ENCODE data around the gene MRC1.
"Not testable (repeated sequence)": the region's sequence is repeated elsewhere in the genome, so short reads cannot be mapped to it uniquely, and the experiment has no call there.

MRC1 gene

GRCh38 chr10:17951868-17952371 is 142.8 kb downstream of the MRC1 start, which contains the start of gene SLC39A12:
Gene SLC39A12 (plus strand): TSS chr10:17951918. CDS start chr10:17953277, 1,359 bp downstream.
- Histone ChIP-seq H3K27ac (ENCODE audit: low read depth, low read length) (no peak within 1 kb of the TSS), H3K4me3 (ENCODE audit: low read depth in 1 of 2, low read length in 2 of 2) (no peak within 1 kb of the TSS), H3K9ac (ENCODE audit: low read depth in 1 of 2, low read length in 2 of 2) (no peak within 1 kb of the TSS), H3K9me3 (ENCODE audit: control insufficient read depth in 1 of 2, low read length in 2 of 2) (no peaks in the 10 kb centered on the region), H3K27me3 (ENCODE audit: control insufficient read depth in 1 of 2, insufficient read depth in 2 of 2, low read length in 2 of 2) (no peaks in the 10 kb centered on the region), H3K4me1 (ENCODE audit: control insufficient read depth in 1 of 2, insufficient read depth in 2 of 2, low read length in 2 of 2) (no peaks in the 10 kb centered on the region), H3K36me3 (ENCODE audit: control insufficient read depth in 1 of 2, insufficient read depth in 2 of 2, low read length in 2 of 2) (no peaks in the 10 kb centered on the region)

DNA sequence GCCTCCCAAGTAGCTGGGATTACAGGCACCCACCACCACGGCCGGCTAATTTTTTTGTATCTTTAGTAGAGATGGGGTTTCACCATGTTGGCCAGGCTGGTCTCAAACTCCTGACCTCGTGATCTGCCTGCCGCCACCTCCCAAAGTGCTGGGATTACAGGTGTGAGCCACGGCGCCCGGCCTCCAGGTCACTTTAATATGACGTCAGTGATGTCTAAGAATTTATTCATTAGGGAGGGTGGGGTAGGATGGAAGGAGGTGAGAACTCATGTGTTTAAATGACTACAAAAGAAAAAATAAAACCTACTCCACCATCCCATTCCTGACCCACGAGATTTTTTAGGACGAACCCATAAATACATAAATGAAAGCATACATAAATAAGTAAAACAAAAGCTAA is 145.2 kb downstream of the MRC1 start:
- not testable (repeated sequence) for H3K4me1 ChIP-seq (ENCODE audit: control insufficient read depth in 1 of 2, insufficient read depth in 2 of 2, low read length in 2 of 2); H3K27me3 ChIP-seq (ENCODE audit: control insufficient read depth in 1 of 2, insufficient read depth in 2 of 2, low read length in 2 of 2); H3K9ac ChIP-seq (ENCODE audit: low read depth in 1 of 2, low read length in 2 of 2); H3K36me3 ChIP-seq (ENCODE audit: control insufficient read depth in 1 of 2, insufficient read depth in 2 of 2, low read length in 2 of 2); H3K9me3 ChIP-seq (ENCODE audit: control insufficient read depth in 1 of 2, low read length in 2 of 2); H3K27ac ChIP-seq (ENCODE audit: low read depth, low read length); H3K4me3 ChIP-seq (ENCODE audit: low read depth in 1 of 2, low read length in 2 of 2)

- H3K36me3 ChIP-seq (ENCODE audit: control insufficient read depth in 1 of 2, insufficient read depth in 2 of 2, low read length in 2 of 2) = no peaks in the 10 kb centered on the region
- H3K9me3 ChIP-seq (ENCODE audit: control insufficient read depth in 1 of 2, low read length in 2 of 2) = no peaks in the 10 kb centered on the region
- H3K4me3 ChIP-seq (ENCODE audit: low read depth in 1 of 2, low read length in 2 of 2) = no peak overlapping the region
- no peak overlapping the region for H3K27ac ChIP-seq (ENCODE audit: low read depth, low read length)
- no peaks in the 10 kb centered on the region for H3K27me3 ChIP-seq (ENCODE audit: control insufficient read depth in 1 of 2, insufficient read depth in 2 of 2, low read length in 2 of 2)
- H3K4me1 ChIP-seq (ENCODE audit: control insufficient read depth in 1 of 2, insufficient read depth in 2 of 2, low read length in 2 of 2) = no peaks in the 10 kb centered on the region
- H3K9ac ChIP-seq (ENCODE audit: low read depth in 1 of 2, low read length in 2 of 2) = no peak overlapping the region
Measured at GRCh38 chr10:17954861-17955260, 145.7 kb downstream of the MRC1 start.

DNA sequence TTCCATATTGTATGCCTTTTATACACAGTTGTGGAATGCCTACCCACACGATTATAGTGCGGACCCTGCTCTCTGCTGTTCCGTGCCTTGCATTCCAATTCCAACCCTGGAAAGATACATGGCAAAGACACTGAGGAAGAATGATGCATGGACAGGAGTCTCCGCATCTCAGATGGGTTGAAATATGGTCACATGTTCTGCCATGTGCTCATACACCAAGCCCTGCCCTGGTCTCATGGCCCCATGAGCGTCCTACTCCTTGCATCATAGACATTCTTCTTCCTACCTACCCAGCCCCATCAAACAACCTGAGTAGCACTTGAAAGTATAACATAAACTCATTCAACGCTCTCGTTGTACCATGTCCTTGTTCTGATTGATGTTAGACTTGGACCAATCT is 148.9 kb downstream of the MRC1 start:
- Histone ChIP-seq H3K9ac (ENCODE audit: low read depth in 1 of 2, low read length in 2 of 2) (no peak overlapping the region), H3K27me3 (ENCODE audit: control insufficient read depth in 1 of 2, insufficient read depth in 2 of 2, low read length in 2 of 2) (no peaks in the 10 kb centered on the region), H3K4me1 (ENCODE audit: control insufficient read depth in 1 of 2, insufficient read depth in 2 of 2, low read length in 2 of 2) (no peaks in the 10 kb centered on the region), H3K4me3 (ENCODE audit: low read depth in 1 of 2, low read length in 2 of 2) (no peak overlapping the region), H3K27ac (ENCODE audit: low read depth, low read length) (no peak overlapping the region), H3K9me3 (ENCODE audit: control insufficient read depth in 1 of 2, low read length in 2 of 2) (no peaks in the 10 kb centered on the region), H3K36me3 (ENCODE audit: control insufficient read depth in 1 of 2, insufficient read depth in 2 of 2, low read length in 2 of 2) (no peaks in the 10 kb centered on the region)

DNA sequence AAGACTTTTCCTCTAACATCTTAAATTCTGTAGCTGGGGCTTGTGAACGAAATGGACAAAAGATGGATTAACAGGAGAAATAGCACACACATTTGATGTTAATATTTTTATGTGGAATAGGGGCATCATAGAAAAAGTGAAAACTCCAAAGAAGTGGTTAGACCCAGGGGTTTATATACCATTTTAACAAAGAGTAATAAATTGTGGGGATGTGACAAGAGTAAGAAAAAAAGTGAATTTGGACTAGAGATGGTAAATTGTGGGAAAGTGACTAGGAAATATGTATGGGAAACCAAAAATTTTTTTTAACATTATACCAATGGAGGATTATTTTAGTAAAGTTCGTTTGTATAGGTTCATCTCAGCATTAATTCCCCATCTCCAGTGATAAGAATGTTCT is 150.7 kb downstream of the MRC1 start:
- Histone ChIP-seq H3K9ac (ENCODE audit: low read depth in 1 of 2, low read length in 2 of 2) (no peak overlapping the region), H3K27me3 (ENCODE audit: control insufficient read depth in 1 of 2, insufficient read depth in 2 of 2, low read length in 2 of 2) (no peaks in the 10 kb centered on the region), H3K9me3 (ENCODE audit: control insufficient read depth in 1 of 2, low read length in 2 of 2) (no peaks in the 10 kb centered on the region), H3K4me3 (ENCODE audit: low read depth in 1 of 2, low read length in 2 of 2) (no peak overlapping the region), H3K4me1 (ENCODE audit: control insufficient read depth in 1 of 2, insufficient read depth in 2 of 2, low read length in 2 of 2) (no peaks in the 10 kb centered on the region), H3K36me3 (ENCODE audit: control insufficient read depth in 1 of 2, insufficient read depth in 2 of 2, low read length in 2 of 2) (no peaks in the 10 kb centered on the region), H3K27ac (ENCODE audit: low read depth, low read length) (no peak overlapping the region)
